Measurements from ENCODE around the gene ADAR.
A peak's percentile ranks its signal among the peaks of the same experiment; 100 is the strongest.

Gene ADAR

DNA sequence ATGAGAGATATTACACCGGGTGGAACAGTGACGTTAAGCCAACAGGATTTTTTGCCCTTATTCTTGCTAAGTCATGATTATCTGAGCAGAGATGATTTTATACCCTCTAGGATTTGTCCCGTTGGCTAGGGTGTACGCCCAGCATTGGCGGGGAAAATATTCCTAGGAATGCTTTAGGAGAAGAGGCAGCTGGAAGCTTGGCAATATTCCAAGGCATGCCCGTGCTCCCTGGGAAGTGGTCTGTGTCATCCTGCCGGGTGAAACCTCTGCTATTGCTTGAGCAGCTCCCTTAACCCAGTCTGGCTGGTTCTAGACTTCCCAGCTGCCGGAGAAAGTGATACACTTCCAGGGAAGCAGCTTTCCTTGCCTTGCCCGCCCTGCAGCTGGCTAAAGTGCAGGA lies 24.2 kb downstream of the ADAR start:
- no peak for DNase-seq

DNA sequence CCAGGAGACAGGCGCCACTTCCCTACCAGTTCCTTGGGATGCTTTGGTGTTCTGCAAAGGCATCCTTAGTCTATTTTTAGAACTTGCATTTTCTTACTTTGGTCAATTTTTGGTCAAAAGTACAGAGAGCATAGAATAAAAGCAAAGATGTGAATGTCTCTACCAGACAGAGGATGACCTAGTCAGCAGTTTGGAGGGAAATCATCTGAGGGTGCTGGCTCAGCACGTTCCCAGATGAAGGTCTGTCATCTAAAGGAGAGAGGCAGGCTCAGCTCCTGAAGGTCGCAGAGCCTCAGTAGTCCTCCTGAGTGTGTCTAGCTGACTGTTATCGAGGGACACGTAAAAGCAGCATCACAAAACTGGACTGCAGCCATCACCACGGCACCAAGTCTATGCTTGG lies 25.1 kb downstream of the ADAR start:
- no peak for DNase-seq

DNA sequence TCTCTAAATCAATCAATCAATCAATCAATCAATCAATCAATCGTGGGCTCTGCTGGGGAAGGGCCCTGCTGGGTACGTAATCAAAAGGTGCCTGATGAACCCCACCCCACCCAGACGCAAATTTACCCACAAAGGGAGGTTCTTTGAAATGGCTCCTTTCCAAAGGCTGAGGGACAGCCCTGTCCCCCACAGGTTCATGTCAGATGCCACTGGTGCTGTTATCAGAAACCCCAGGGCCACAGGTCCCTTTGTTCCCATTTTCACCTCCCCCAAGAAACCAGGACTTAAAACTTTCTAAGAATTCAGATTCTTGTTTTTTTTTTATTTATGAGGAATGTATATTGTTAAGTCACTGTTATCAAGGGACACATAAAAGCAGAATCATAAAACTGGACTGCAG lies 26.2 kb downstream of the ADAR start:
- DNase-seq, result no peak

DNA sequence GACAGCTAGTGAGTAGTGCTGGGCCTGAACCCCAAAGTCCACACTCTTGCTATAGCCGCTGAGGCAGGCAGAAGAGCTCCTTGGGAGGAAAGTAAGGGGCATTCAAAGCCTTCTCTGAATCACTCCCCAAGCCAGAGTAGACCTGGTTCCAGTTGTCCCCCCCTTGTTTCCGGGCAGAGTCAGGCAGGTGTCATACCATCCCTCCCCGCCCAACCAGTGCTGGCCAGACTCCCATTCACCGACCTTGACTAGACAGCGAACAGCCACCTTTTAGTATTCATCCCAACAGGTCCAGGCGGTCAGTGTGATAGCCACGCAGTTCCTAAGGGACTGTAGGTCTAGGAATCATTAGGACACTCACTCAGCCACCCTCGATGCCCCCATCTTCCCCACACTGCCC lies 28.6 kb downstream of the ADAR start:
- DNase-seq, result no peak

- DNase-seq, result no peak
These were observed 29.9 kb downstream of the ADAR start for GRCh38 chr1:154578058-154578418.

GRCh38 chr1:154577346-154578057 lies 30.5 kb downstream of the ADAR start:
- no peak for DNase-seq

- DNase-seq, result no peak
These were observed 31.9 kb downstream of the ADAR start for GRCh38 chr1:154575951-154576566.

DNA sequence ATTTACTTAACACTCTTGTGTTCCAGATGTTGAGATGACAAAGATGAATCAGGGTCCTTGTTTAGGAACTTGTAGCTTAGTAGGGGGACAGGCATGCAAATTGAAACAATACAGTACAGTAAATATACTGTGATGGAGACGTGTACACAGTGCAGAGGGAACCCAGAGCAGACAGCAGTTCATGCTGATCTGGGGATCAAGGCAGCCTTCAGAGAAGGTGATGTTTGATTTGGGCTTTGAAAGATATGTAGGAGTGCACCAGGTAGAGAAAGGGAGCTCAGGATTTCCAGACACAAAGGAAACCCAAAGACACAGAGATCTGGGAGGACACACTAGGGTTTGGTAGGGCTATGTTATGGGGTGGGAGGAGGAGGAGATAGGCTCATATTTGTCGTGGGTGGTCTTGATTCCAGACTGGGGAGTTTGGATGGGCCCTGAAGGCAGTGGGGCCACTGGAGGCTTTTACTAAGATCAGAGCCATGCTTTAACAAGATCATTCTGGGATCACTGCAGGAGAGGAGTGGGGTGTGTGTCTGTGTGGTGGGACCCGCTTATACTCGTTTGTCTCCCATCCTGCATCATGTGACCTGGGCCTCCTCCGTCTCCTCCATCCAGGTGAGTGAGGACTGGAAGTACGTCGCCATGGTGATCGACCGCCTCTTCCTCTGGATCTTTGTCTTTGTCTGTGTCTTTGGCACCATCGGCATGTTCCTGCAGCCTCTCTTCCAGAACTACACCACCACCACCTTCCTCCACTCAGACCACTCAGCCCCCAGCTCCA lies 32.6 kb downstream of the ADAR start:
- DNase-seq, result no peak

DNA sequence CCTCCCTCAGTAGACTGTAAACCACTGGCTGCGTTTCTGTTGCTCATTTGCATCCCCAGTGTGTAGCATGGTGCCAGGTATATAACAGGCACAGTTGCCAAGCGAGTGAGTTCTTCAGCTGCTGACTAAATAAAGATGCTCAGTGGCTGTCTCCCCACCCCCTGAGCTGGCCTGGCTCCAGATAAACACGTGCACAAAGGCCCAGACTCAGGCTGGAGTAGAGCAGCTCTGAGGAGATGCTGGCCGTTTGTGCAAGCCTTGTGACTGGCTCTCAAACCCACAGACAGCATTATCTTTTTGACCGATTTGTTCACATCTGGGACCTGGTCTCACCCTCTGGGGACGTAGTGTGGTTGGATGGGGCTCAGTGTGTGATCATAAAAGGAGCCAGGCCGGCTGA lies 33.3 kb downstream of the ADAR start:
- DNase-seq, result peak; percentile 42

- DNase-seq, result peak; percentile 39
These were observed 34.8 kb downstream of the ADAR start for GRCh38 chr1:154573168-154573510.

- DNase-seq, result peak; percentile 16
These were observed 35.4 kb downstream of the ADAR start for GRCh38 chr1:154572468-154573167.

DNA sequence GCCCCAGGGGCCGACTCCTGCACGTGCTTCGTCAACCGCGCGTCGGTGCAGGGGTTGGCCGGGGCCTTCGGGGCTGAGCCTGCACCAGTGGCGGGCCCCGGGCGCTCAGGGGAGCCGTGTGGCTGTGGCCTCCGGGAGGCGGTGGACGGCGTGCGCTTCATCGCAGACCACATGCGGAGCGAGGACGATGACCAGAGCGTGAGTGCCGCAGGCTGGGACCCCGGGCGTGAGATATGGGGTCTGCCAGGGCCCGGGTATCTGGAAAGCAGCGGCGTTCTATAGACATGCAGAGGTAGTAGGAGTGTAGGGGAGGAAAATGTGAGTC lies 36.1 kb downstream of the ADAR start:
- DNase-seq, result no peak

- no peak for DNase-seq
These were observed 36.6 kb downstream of the ADAR start for GRCh38 chr1:154571244-154571963.

- no peak for DNase-seq
These were observed 39.7 kb downstream of the ADAR start for GRCh38 chr1:154568157-154568815.

- DNase-seq, result peak; percentile 88
These were observed 40.4 kb downstream of the ADAR start, which contains the start of gene CHRNB2 for GRCh38 chr1:154567386-154568156. TSS of gene CHRNB2 (plus strand) at chr1:154567778. CDS start at chr1:154568045, 267 bp downstream.

DNA sequence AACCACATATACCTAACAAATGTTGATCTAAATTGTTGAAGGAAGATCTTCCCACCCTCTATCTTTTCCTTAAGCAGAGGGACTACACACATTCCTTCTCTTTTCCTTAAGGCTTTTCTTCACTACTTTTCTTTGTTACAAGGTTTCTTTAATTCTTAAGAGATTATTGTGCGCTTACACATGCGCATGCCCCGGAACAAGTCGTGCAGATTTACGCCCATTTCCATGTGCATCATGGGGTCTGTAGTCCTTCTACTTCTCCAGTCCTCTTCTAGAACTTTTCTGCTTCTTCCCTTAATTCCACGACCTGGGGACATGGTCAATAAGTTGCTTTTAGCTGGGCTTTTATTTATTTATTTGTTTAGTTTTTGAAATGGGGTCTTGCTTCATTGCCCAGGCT lies 42.1 kb downstream of the ADAR start:
- no peak for DNase-seq

GRCh38 chr1:154559466-154560044 lies 48.4 kb downstream of the ADAR start:
- DNase-seq, result peak; percentile 89

DNA sequence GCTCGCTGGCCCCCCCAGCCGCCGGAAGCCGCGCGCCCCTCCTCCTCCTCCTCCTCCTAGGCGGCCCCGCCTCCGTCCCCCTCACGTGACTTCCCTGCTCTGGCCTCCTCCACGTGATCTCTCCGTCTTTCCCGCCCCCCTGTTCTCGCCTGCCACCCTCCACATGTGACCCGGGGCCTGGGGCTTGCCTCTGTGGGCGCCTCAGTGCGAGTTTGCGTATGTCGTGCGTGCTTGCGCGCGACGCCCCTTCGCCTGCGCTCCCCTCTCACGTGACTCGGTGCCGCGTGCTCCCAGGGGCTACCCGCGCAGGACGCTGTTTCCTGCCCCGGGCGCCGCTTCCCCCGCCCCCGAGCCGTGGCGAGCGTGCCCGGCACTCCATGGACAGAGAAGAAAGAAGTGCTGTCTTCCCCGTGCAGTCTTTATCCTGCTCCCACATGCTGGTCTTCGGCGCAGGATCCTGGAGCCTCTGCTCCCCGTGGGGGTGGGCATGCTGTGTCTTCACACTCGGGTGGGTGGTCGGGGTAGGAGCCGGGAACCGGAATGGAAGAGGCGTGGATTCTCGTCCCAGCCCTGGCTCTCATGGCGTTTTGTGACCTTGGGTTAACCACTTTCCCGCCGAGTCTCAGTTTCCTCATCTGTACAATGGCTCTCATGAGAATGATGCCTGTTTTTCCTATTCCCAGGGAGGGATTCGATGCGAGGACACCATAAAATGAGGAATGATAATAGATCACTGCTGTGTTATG lies 49.1 kb downstream of the ADAR start:
- DNase-seq, result peak; percentile 98

GRCh38 chr1:154557939-154558719 lies 49.9 kb downstream of the ADAR start, which contains the start of gene UBE2Q1:
TSS of gene UBE2Q1 (minus strand) at chr1:154558662. CDS start at chr1:154558553, 109 bp downstream.
- DNase-seq, result no peak

Measured in DMS79 treated with DMSO at 0.1 percent for 48 hours (cell line).